ENCODE results near the gene PCYOX1L. TPM values are rescaled to one million over a fixed set of nuclear protein-coding genes. Genes with fewer than 3 reads are reported as not detected.

Gene PCYOX1L
- total and polyA plus RNA-seq, 9 of the 15 experiments (the other 6 are each of a cell fraction or from before 2014, with no cell fraction given) = 2.3 to 17.9 (median 6.0) TPM

DNA sequence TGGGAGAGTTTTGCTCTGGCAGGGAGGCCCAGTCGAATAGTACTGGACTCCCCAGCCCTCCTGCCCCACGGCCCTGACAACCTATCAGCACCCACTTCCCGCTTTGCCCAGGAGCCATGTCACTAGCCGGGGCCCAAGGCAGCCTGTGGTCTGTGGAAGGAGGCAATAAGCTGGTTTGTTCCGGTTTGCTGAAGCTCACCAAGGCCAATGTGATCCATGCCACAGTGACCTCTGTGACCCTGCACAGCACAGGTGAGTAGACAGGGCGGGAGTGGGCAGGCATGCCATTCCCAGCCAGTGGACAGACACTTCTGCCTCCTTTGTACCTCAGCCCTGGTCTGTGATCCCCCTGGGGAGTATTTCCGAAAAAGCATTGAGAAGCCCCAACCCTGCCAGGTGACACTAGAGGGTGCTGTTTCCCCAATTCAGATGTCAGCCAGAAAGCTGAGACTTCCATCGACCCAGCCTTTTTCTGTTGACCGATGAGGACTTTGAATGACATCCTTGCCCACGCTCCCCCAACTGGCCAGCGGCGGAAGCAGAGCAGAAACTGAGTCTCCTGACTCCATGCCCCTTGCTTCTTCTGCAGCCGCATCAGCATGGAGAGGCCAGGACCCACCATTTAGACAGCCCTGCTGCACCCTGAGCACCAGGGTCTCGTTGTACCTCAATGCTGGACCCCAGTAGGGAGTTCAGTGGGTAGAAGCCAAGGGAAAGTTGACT lies 9.6 kb downstream of the PCYOX1L start (continued):
- TF ChIP-seq, protein P1, sequence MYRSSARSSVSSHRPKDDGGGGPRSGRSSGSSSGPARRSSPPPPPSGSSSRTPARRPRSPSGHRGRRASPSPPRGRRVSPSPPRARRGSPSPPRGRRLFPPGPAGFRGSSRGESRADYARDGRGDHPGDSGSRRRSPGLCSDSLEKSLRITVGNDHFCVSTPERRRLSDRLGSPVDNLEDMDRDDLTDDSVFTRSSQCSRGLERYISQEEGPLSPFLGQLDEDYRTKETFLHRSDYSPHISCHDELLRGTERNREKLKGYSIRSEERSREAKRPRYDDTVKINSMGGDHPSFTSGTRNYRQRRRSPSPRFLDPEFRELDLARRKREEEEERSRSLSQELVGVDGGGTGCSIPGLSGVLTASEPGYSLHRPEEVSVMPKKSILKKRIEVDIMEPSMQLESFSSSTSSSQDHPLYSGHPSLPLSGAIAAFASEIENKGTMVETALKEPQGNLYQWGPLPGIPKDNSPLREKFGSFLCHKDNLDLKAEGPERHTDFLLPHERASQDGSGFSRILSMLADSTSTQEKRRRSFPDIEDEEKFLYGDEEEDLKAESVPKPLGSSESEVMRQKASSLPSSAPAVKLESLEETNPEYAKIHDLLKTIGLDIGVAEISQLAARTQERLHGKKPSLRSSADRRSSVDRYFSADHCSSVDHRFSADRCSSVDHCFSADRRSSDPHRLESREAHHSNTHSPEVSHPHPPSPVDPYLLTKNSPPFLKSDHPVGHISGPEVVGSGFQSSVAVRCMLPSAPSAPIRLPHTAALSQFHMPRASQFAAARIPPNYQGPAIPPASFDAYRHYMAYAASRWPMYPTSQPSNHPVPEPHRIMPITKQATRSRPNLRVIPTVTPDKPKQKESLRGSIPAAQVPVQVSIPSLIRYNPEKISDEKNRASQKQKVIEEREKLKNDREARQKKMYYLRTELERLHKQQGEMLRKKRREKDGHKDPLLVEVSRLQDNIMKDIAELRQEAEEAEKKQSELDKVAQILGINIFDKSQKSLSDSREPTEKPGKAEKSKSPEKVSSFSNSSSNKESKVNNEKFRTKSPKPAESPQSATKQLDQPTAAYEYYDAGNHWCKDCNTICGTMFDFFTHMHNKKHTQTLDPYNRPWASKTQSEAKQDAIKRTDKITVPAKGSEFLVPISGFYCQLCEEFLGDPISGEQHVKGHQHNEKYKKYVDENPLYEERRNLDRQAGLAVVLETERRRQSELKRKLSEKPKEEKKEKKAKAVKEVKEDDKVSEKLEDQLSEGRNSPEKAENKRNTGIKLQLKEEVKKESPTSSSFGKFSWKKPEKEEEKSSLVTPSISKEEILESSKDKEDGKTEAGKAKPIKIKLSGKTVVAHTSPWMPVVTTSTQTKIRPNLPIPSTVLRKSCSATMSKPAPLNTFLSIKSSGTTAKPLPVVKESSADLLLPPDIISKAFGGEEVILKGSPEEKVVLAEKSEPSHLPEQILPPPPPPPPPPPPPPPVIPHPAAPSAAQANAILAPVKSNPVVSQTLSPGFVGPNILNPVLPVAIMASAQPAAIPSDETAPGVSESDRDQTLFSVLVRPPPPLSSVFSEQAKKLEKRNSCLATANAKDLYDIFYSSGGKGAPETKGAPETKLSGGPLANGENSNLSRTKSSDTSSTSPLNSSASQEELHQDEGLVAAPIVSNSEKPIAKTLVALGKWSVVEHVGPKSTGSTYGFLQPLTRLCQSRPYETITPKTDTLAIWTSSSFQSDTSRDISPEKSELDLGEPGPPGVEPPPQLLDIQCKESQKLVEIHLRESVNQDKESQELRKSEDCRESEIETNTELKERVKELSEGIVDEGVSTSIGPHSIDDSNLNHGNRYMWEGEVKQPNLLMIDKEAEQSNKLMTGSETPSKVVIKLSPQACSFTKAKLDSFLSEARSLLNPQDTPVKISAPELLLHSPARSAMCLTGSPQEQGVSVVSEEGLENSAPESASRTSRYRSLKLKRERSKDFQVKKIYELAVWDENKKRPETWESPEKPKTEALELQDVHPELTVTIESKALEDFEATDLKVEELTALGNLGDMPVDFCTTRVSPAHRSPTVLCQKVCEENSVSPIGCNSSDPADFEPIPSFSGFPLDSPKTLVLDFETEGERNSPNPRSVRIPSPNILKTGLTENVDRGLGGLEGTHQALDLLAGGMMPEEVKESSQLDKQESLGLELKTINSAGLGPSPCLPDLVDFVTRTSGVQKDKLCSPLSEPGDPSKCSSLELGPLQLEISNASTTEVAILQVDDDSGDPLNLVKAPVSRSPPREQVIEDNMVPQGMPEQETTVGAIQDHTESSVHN (IDR thresholded peaks at IDR 0.05; ENCODE audit: borderline replicate concordance in 1 of 2, low read depth in 1 of 2) = no peak
- TF ChIP-seq, protein P2, sequence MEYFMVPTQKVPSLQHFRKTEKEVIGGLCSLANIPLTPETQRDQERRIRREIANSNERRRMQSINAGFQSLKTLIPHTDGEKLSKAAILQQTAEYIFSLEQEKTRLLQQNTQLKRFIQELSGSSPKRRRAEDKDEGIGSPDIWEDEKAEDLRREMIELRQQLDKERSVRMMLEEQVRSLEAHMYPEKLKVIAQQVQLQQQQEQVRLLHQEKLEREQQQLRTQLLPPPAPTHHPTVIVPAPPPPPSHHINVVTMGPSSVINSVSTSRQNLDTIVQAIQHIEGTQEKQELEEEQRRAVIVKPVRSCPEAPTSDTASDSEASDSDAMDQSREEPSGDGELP (CRISPR knock-in tag; IDR thresholded peaks at IDR 0.05; ENCODE audit: borderline replicate concordance) = peak; percentile 37; the same call in 1 of the 2 replicates
- TF ChIP-seq NBN (IDR thresholded peaks at IDR 0.05; ENCODE audit: low read depth) (no peak), HLTF (IDR thresholded peaks at IDR 0.05) (no peak), ZNF41 (CRISPR knock-in tag; conservative IDR thresholded peaks at IDR 0.05) (no peak), HDAC6 (IDR thresholded peaks at IDR 0.05; ENCODE audit: low read depth, low read length) (no peak), NCOA6 (IDR thresholded peaks at IDR 0.05) (no peak), XRCC5 (IDR thresholded peaks at IDR 0.05; ENCODE audit: low read depth, low read length) (peak; percentile 75; the same call in 1 of the 2 replicates), SIRT6 (IDR thresholded peaks at IDR 0.05; ENCODE audit: low read depth, low read length) (no peak), FOXA3 (CRISPR knock-in tag; conservative IDR thresholded peaks at IDR 0.05 in 1 of 2, IDR thresholded peaks at IDR 0.05 in 1 of 2) (no peak), KLF16 (IDR thresholded peaks at IDR 0.05) (peak; percentile 41; the same call in 1 of the 2 replicates)
- TF ChIP-seq, protein P3, sequence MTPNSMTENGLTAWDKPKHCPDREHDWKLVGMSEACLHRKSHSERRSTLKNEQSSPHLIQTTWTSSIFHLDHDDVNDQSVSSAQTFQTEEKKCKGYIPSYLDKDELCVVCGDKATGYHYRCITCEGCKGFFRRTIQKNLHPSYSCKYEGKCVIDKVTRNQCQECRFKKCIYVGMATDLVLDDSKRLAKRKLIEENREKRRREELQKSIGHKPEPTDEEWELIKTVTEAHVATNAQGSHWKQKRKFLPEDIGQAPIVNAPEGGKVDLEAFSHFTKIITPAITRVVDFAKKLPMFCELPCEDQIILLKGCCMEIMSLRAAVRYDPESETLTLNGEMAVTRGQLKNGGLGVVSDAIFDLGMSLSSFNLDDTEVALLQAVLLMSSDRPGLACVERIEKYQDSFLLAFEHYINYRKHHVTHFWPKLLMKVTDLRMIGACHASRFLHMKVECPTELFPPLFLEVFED (CRISPR knock-in tag; conservative IDR thresholded peaks at IDR 0.05) = no peak
- TF ChIP-seq, protein P4, sequence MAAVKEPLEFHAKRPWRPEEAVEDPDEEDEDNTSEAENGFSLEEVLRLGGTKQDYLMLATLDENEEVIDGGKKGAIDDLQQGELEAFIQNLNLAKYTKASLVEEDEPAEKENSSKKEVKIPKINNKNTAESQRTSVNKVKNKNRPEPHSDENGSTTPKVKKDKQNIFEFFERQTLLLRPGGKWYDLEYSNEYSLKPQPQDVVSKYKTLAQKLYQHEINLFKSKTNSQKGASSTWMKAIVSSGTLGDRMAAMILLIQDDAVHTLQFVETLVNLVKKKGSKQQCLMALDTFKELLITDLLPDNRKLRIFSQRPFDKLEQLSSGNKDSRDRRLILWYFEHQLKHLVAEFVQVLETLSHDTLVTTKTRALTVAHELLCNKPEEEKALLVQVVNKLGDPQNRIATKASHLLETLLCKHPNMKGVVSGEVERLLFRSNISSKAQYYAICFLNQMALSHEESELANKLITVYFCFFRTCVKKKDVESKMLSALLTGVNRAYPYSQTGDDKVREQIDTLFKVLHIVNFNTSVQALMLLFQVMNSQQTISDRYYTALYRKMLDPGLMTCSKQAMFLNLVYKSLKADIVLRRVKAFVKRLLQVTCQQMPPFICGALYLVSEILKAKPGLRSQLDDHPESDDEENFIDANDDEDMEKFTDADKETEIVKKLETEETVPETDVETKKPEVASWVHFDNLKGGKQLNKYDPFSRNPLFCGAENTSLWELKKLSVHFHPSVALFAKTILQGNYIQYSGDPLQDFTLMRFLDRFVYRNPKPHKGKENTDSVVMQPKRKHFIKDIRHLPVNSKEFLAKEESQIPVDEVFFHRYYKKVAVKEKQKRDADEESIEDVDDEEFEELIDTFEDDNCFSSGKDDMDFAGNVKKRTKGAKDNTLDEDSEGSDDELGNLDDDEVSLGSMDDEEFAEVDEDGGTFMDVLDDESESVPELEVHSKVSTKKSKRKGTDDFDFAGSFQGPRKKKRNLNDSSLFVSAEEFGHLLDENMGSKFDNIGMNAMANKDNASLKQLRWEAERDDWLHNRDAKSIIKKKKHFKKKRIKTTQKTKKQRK (IDR thresholded peaks at IDR 0.05; ENCODE audit: borderline replicate concordance, low read depth, low read length) = no peak

Data from K562 (cell line).